ENCODE data around the gene UBN1.

GRCh38 chr16:4836727-4837126 lies 10.6 kb upstream of the UBN1 start:
- TF ChIP-seq CTCF (conservative IDR thresholded peaks at IDR 0.05 in 1 of 2, IDR thresholded peaks at IDR 0.05 in 1 of 2; ENCODE audit: extremely low read depth in 1 of 2, insufficient read depth in 1 of 2, low read depth in 1 of 2, low read length in 2 of 2) (no peak), EZH2 (IDR thresholded peaks at IDR 0.05; ENCODE audit: borderline replicate concordance, low read length) (no peak)

Measured in mammary epithelial cell (primary cell).